Lung (tissue), 12 donors: ENCODE data around the gene EGFLAM. TPM values are rescaled to one million over a fixed set of nuclear protein-coding genes. Genes with fewer than 3 reads are reported as not detected.

Experiments used
- ATAC-seq: fragments of 200-7000 bp; cut with Tn5 transposase; one replicate; pipeline ENCODE4 v1.9.1; 2020; ENCODE audit warnings: moderate number of reproducible peaks; ENCODE audit not compliant: insufficient read depth, low FRiP score
- DNase-seq, 3 donors: peaks; one replicate each; pipeline ENCODE4 v3.0.0-alpha.2; 2013 to 2017
- H3K27ac ChIP-seq, 2 donors: one replicate each; pipeline ENCODE4 v1.5.1; 2013; ENCODE audit warnings: mild to moderate bottlenecking in 2 of 2, moderate library complexity in 2 of 2, control low read depth in 1 of 2, inconsistent platforms in 1 of 2, low read depth in 1 of 2, low read length in 1 of 2
- H3K27me3 ChIP-seq, 3 donors: one replicate each; pipeline ENCODE4 v1.5.1; 2013; ENCODE audit warnings: low read length in 2 of 3; ENCODE audit not compliant: control insufficient read depth in 3 of 3, insufficient read depth in 3 of 3
- H3K36me3 ChIP-seq, 4 donors: one replicate each; pipeline ENCODE4 v1.5.1; 2013; ENCODE audit warnings: low read length in 4 of 4, mild to moderate bottlenecking in 1 of 4, moderate library complexity in 1 of 4; ENCODE audit not compliant: control insufficient read depth in 4 of 4, insufficient read depth in 4 of 4
- H3K4me1 ChIP-seq, 5 donors: one replicate each; pipeline ENCODE4 v1.5.1; 2013; ENCODE audit warnings: low read length in 5 of 5, mild to moderate bottlenecking in 2 of 5, moderate library complexity in 1 of 5; ENCODE audit not compliant: control insufficient read depth in 5 of 5, insufficient read depth in 5 of 5
- H3K4me3 ChIP-seq: one replicate; pipeline ENCODE4 v1.5.1; 2013; ENCODE audit warnings: mild to moderate bottlenecking, control low read depth, moderate library complexity
- H3K9ac ChIP-seq, 2 donors: one replicate each; pipeline ENCODE4 v1.5.1; 2013; ENCODE audit warnings: low read length in 2 of 2, control low read depth in 1 of 2; ENCODE audit not compliant: insufficient read depth in 1 of 2
- H3K9me3 ChIP-seq, 4 donors: one replicate each; pipeline ENCODE4 v1.5.1; 2013; ENCODE audit warnings: low read length in 3 of 4, mild to moderate bottlenecking in 1 of 4, moderate library complexity in 1 of 4; ENCODE audit not compliant: control insufficient read depth in 4 of 4, insufficient read depth in 3 of 4
- CTCF ChIP-seq: IDR thresholded peaks from 2 replicates; pipeline ENCODE4 v1.5.1; 2012; ENCODE audit warnings: mild to moderate bottlenecking; ENCODE audit errors: control extremely low read depth, extremely low read depth
- WGBS, 2 donors: extraction: QIAGEN DNeasy Blood & Tissue Kit; methylation state at CpG; one replicate each; pipeline ENCODE4 v1.1.7; 2013; 5-methylcytosine and 5-hydroxymethylcytosine counted together
- polyA plus RNA-seq, 2 donors: library from polyadenylated mRNA; stranded (reverse); fragments of 200-250 nt; gene quantifications; one replicate each; pipeline ENCODE4 v1.2.1, GENCODE V29; 2013
- total RNA-seq, 2 donors: library from RNA; depleted of rRNA in 1 of 2; stranded (reverse); fragments of >200 nt in 1 of 2; gene quantifications; one replicate each; pipeline ENCODE4 v1.2.1, GENCODE V29; 2014 to 2021
- donor health status: control.
- donor health status: control.
- donor health status: Bipolar disorder and iron deficiency.
- donor health status: healthy.
- donor health status: DM: yes; HTN: yes; CAD: no.

Gene EGFLAM
- total and polyA plus RNA-seq, 4 donors: 0.41 to 7.6 (median 1.3) TPM

DNA sequence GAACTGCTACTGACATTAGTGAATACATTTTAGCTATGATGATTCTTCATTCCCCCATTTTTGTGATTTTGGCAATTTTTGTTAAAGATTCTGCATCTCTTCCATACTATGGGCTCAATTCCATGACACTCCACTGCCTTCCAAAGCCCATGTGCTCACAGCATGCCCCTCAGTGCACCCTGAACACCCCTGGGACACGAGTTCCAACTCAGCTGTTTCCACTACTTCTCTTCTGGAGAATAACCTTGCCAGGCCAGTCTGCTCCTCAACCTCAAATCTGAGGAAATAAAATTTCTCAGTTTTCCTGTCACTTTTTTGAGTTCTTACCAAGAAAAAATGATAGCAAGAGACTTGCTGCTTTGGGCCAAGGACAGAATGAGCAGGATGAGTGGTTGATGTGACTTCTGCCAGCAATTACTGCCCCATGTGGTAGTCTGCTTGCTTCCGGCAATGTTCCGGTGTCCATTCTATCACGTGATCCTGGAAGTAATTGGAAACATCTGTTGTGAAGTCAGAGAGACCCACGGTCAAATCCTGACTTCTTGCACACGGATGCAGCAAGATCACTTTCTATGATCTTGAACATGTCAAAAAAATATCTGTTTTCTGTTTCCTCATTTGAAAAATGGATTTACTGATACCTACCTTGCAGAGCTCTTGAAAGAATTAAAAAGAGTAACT, 58.3 kb downstream of the EGFLAM start:
- Histone ChIP-seq H3K27ac (no peak overlapping the region), H3K4me1 (peaks cover 0 to 7% (median 0%) of the 10 kb centered on the region in 5 donors), H3K9me3 (peaks cover 0 to 10% (median 0%) of the 10 kb centered on the region in 4 donors), H3K9ac (no peak overlapping the region), H3K27me3 (no peaks in the 10 kb centered on the region), H3K36me3 (no peaks in the 10 kb centered on the region), H3K4me3 (no peak overlapping the region)
- ATAC-seq (no peak), DNase-seq (peak; percentile 45 to 70 (median 53))
- no peak for TF ChIP-seq CTCF
- WGBS, 2 donors: 54 to 57% methylated on average over 6 of the region's 6 CpGs

DNA sequence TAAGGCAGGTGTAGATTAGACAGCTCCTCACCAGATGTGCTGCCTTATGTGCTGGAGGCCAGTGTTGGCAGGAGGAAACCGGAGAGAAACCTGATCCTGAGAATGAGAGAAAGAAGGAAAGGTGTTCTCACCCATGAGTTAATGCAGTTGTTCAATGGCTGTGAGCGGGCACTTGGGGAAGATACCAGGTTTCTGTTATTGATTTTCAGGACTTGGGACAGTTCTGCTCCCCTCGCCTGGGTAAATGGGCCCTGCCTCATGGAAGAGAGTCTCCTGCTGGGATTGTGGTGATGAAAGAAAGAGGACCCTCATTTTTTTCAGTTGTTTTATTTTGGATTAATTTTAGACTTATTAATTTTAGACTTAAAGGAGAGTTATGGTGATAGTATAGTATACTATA, 59.5 kb downstream of the EGFLAM start:
- Histone ChIP-seq H3K4me1 (peaks cover 0 to 7% (median 0%) of the 10 kb centered on the region in 5 donors), H3K4me3 (no peak overlapping the region), H3K9me3 (peaks cover 0 to 10% (median 0%) of the 10 kb centered on the region in 4 donors), H3K36me3 (no peaks in the 10 kb centered on the region), H3K27me3 (no peaks in the 10 kb centered on the region), H3K9ac (no peak overlapping the region), H3K27ac (no peak overlapping the region)
- 82 to 91% methylated on average over 3 of the region's 3 CpGs for WGBS, 2 donors
- ATAC-seq: no peak
- TF ChIP-seq CTCF: no peak
- DNase-seq: no peak

GRCh38 chr5:38319491-38319890, 61.1 kb downstream of the EGFLAM start:
- WGBS, 2 donors: 69 to 89% methylated on average over 3 of the region's 3 CpGs
- no peak for ATAC-seq
- H3K9ac ChIP-seq: no peak overlapping the region

More at GRCh38 chr5:38319491-38319890, 61.1 kb downstream of the EGFLAM start:
- no peaks in the 10 kb centered on the region for H3K27me3 ChIP-seq
- no peak overlapping the region for H3K4me3 ChIP-seq
- peaks cover 0 to 10% (median 0%) of the 10 kb centered on the region in 4 donors for H3K9me3 ChIP-seq
- no peaks in the 10 kb centered on the region for H3K36me3 ChIP-seq
- H3K27ac ChIP-seq: no peak overlapping the region
- no peak for DNase-seq
- H3K4me1 ChIP-seq: peaks cover 0 to 7% (median 0%) of the 10 kb centered on the region in 5 donors
- TF ChIP-seq CTCF: no peak
